PFSK-1 (cell line): Measurements from ENCODE around the gene GTPBP1.

Experiments used
- FOXP2 ChIP-seq: optimal IDR thresholded peaks from 2 replicates; pipeline ENCODE3; 2011; ENCODE audit warnings: borderline replicate concordance, control low read depth, inconsistent platforms; ENCODE audit not compliant: insufficient read depth; ENCODE audit errors: extremely low read length, extremely low read depth
- POLR2AphosphoS5 ChIP-seq: IDR thresholded peaks from 2 replicates; pipeline ENCODE4 v1.6.1; 2012; ENCODE audit warnings: low read depth, mild to moderate bottlenecking, control low read depth, low read length, moderate library complexity
- SIN3A ChIP-seq: IDR thresholded peaks from 2 replicates; pipeline ENCODE4 v1.6.1; 2012; ENCODE audit warnings: mild to moderate bottlenecking, low read length, moderate library complexity, borderline replicate concordance; ENCODE audit not compliant: insufficient read depth
- TAF1 ChIP-seq: IDR thresholded peaks from 2 replicates; pipeline ENCODE4 v1.6.1; 2012; ENCODE audit warnings: low read length, control low read depth, borderline replicate concordance; ENCODE audit not compliant: insufficient read depth
- TF ChIP-seq, protein P1 (sequence below), 2 experiments: IDR thresholded peaks; 2 replicates each; pipeline versions ENCODE4 v1.6.1 to v1.8.0; 2011 to 2012; ENCODE audit warnings: low read depth in 2 of 2, low read length in 2 of 2, control low read depth in 1 of 2, inconsistent platforms in 1 of 2, mild to moderate bottlenecking in 1 of 2, moderate library complexity in 1 of 2; ENCODE audit not compliant: insufficient read depth in 1 of 2

GTPBP1 gene

GRCh38 chr22:38741166-38741565, 35.4 kb downstream of the GTPBP1 start:
- TF ChIP-seq, protein P1, sequence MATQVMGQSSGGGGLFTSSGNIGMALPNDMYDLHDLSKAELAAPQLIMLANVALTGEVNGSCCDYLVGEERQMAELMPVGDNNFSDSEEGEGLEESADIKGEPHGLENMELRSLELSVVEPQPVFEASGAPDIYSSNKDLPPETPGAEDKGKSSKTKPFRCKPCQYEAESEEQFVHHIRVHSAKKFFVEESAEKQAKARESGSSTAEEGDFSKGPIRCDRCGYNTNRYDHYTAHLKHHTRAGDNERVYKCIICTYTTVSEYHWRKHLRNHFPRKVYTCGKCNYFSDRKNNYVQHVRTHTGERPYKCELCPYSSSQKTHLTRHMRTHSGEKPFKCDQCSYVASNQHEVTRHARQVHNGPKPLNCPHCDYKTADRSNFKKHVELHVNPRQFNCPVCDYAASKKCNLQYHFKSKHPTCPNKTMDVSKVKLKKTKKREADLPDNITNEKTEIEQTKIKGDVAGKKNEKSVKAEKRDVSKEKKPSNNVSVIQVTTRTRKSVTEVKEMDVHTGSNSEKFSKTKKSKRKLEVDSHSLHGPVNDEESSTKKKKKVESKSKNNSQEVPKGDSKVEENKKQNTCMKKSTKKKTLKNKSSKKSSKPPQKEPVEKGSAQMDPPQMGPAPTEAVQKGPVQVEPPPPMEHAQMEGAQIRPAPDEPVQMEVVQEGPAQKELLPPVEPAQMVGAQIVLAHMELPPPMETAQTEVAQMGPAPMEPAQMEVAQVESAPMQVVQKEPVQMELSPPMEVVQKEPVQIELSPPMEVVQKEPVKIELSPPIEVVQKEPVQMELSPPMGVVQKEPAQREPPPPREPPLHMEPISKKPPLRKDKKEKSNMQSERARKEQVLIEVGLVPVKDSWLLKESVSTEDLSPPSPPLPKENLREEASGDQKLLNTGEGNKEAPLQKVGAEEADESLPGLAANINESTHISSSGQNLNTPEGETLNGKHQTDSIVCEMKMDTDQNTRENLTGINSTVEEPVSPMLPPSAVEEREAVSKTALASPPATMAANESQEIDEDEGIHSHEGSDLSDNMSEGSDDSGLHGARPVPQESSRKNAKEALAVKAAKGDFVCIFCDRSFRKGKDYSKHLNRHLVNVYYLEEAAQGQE (IDR thresholded peaks at IDR 0.05; ENCODE audit: insufficient read depth in 1 of 2, low read depth in 2 of 2, low read length in 2 of 2) = no peak
- TF ChIP-seq FOXP2 = no peak
- TF ChIP-seq POLR2AphosphoS5 = no peak
- no peak for TF ChIP-seq TAF1

GRCh38 chr22:38741576-38741975, 35.8 kb downstream of the GTPBP1 start:
- TF ChIP-seq, protein P1 (IDR thresholded peaks at IDR 0.05; ENCODE audit: insufficient read depth in 1 of 2, low read depth in 2 of 2, low read length in 2 of 2) = no peak
- TF ChIP-seq SIN3A = no peak

DNA sequence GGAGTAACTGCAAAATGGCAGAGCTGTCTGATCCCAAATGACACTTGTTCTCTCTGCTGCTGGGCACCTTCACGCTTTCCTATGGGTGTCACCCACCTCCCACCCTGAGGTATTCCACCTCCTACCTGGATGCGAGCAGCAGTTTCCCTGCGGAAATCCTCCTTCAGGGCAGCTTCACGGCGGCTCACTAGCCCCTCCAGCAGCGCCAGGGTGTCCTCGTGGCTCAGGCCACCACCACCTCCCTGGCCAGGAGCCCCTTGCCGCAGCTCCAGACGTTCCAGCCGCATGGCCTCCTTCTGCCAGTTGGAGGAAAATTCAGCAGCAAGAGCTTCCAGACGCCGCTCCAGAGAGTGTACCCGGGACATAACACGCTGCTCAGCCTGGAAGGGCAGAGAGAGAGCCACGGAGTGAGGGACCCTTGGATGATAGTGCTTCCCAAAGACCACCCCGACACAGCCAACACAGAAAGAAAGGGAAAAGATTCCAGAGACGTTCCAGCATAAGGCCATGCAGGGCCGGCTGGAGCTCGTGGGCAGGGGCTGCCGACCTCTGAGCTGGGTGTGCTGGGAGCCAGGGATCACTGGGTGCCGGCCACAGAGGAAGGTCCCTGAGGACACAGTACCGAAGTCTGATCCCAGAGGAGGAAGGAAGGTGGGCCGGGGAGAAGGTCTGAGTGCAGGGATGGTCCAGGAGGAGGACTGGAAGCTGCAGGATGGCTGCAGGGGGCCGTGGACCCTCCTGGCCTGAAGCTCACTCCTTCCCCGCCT, 36.6 kb downstream of the GTPBP1 start:
- TF ChIP-seq TAF1 = no peak
- TF ChIP-seq POLR2AphosphoS5 = no peak
- TF ChIP-seq FOXP2 = no peak
- no peak for TF ChIP-seq SIN3A
- TF ChIP-seq, protein P1 (IDR thresholded peaks at IDR 0.05; ENCODE audit: insufficient read depth in 1 of 2, low read depth in 2 of 2, low read length in 2 of 2) = no peak

- TF ChIP-seq FOXP2 (no peak), TAF1 (no peak), SIN3A (no peak), POLR2AphosphoS5 (no peak)
- TF ChIP-seq, protein P1 (IDR thresholded peaks at IDR 0.05; ENCODE audit: insufficient read depth in 1 of 2, low read depth in 2 of 2, low read length in 2 of 2) = no peak
These were observed 39.2 kb downstream of the GTPBP1 start for GRCh38 chr22:38744981-38745380.

GRCh38 chr22:38745676-38746460, 40.1 kb downstream of the GTPBP1 start:
- TF ChIP-seq, protein P1 (IDR thresholded peaks at IDR 0.05; ENCODE audit: insufficient read depth in 1 of 2, low read depth in 2 of 2, low read length in 2 of 2) = no peak
- no peak for TF ChIP-seq TAF1
- TF ChIP-seq SIN3A = no peak
- TF ChIP-seq FOXP2 = no peak
- TF ChIP-seq POLR2AphosphoS5 = no peak
